Measurements from ENCODE around the gene CAMKK1. TPM values are rescaled to one million over a fixed set of nuclear protein-coding genes. Genes with fewer than 3 reads are reported as not detected.

The CAMKK1 gene
- total and polyA plus RNA-seq, 2 of the 4 experiments (the other 2 are of a cell fraction): 4.1 to 8.2 TPM

GRCh38 chr17:3812284-3812683 is 80.6 kb downstream of the CAMKK1 start:
- no peak overlapping the region for H2AK9ac ChIP-seq (replicated peaks; ENCODE audit: low read depth, low read length, poor library complexity)
- H2BK5ac ChIP-seq (ENCODE audit: low read depth, low read length, poor library complexity, severe bottlenecking): no peak overlapping the region
- ChIA-PET POLR2A (ENCODE audit: unreplicated experiment) (no interaction called here), CTCF (interaction anchor here (1.0 kb wide), 1 partner anchor 15 kb away, joined by 3 read pairs; no protein-coding TSS in a partner anchor)
- H3K14ac ChIP-seq (replicated peaks; ENCODE audit: low read depth, low read length): no peak overlapping the region
- no peak overlapping the region for H3K18ac ChIP-seq (ENCODE audit: low read depth, low read length)
- no peak overlapping the region for H4K8ac ChIP-seq (ENCODE audit: low read depth in 2 of 2, low read length in 2 of 2)
- DNase-seq (no peak), ATAC-seq (ENCODE audit: low read depth) (no peak)
- no peak overlapping the region for H3K27ac ChIP-seq (ENCODE audit: insufficient read depth, low read length)
- no peak overlapping the region for H4K91ac ChIP-seq (ENCODE audit: insufficient read depth, low read depth, low read length)
- 90% methylated on average over 5 of the region's 10 CpGs; no CpG with 5 or more reads in 1 of the 2 experiments for WGBS, 2 experiments (ENCODE audit: extremely low coverage in 2 of 2, insufficient read length in 1 of 2)
- dilution Hi-C loops (cut with HindIII; ENCODE audit: low sequenced_read_pairs, unreplicated experiment): no loop called here
- H3K9ac ChIP-seq (ENCODE audit: low read depth, low read length): no peak overlapping the region
- peaks cover 50% of the 10 kb centered on the region for H3K36me3 ChIP-seq (ENCODE audit: control insufficient read depth, insufficient read depth, low read length)
- no peak overlapping the region for H3K4me2 ChIP-seq (ENCODE audit: low read depth, low read length)
- no peaks in the 10 kb centered on the region for H3K9me1 ChIP-seq (ENCODE audit: insufficient read depth, low read length)
- no TSS peak for BruUV-seq (replicated peaks)
- in situ Hi-C loops (cut with MboI; ENCODE audit: low sequenced_read_pairs): loop anchor here (25.0 kb wide), 1 partner anchor 775 kb away; no protein-coding TSS in a partner anchor
- no peak overlapping the region for H3K4me3 ChIP-seq (ENCODE audit: insufficient read depth, low read depth, low read length)
- no peak overlapping the region for H3K23ac ChIP-seq (ENCODE audit: low read depth, low read length)
- H2BK20ac ChIP-seq (ENCODE audit: low read depth, low read length): no peak overlapping the region
- no peak overlapping the region for H3K4ac ChIP-seq (ENCODE audit: low read depth, low read length)
- no peak overlapping the region for H4K5ac ChIP-seq (ENCODE audit: low read depth, low read length)
- no peak overlapping the region for H2BK15ac ChIP-seq (ENCODE audit: low read depth, low read length)
- H3K79me1 ChIP-seq (ENCODE audit: low read depth in 1 of 2, low read length in 2 of 2): peaks cover 3 to 10% of the 10 kb centered on the region in 2 experiments; a peak in 3 of 4 replicates
- intact Hi-C loops (cut with micrococcal nuclease): no loop called here
- no peaks in the 10 kb centered on the region for H3K27me3 ChIP-seq (ENCODE audit: control insufficient read depth, insufficient read depth, low read length)
- no peak overlapping the region for H2AFZ ChIP-seq (replicated peaks; ENCODE audit: low read length, poor library complexity)
- H3K56ac ChIP-seq (ENCODE audit: extremely low read depth, insufficient read depth, low read length): no peak overlapping the region
- no peak overlapping the region for H2BK120ac ChIP-seq (ENCODE audit: low read depth, low read length)
- no peak overlapping the region for H2AK5ac ChIP-seq (ENCODE audit: low read depth, low read length)
- no peaks in the 10 kb centered on the region for H3K4me1 ChIP-seq (ENCODE audit: control insufficient read depth, insufficient read depth, low read length)
- TF ChIP-seq USF2 (IDR thresholded peaks at IDR 0.05; ENCODE audit: low read depth, low read length) (no peak), CTCF (conservative IDR thresholded peaks at IDR 0.05; ENCODE audit: low read depth, low read length) (no peak), RAD21 (IDR thresholded peaks at IDR 0.05; ENCODE audit: low read length) (no peak), RCOR1 (IDR thresholded peaks at IDR 0.05; ENCODE audit: insufficient replicate concordance, low read length) (no peak), RFX5 (IDR thresholded peaks at IDR 0.05; ENCODE audit: low read depth, low read length) (no peak), CEBPB (IDR thresholded peaks at IDR 0.05; ENCODE audit: low read depth, low read length) (no peak), MXI1 (IDR thresholded peaks at IDR 0.05; ENCODE audit: borderline replicate concordance, low read depth, low read length) (no peak), MAZ (IDR thresholded peaks at IDR 0.05; ENCODE audit: borderline replicate concordance, low read depth, low read length) (no peak), ELK1 (IDR thresholded peaks at IDR 0.05; ENCODE audit: borderline replicate concordance, low read depth, low read length) (no peak)
- no peaks in the 10 kb centered on the region for H3K9me3 ChIP-seq (ENCODE audit: control insufficient read depth, insufficient read depth, low read length)
- no peaks in the 10 kb centered on the region for H4K20me1 ChIP-seq (ENCODE audit: insufficient read depth, low read length)
